ENCODE data around the gene TBC1D4.

DNA sequence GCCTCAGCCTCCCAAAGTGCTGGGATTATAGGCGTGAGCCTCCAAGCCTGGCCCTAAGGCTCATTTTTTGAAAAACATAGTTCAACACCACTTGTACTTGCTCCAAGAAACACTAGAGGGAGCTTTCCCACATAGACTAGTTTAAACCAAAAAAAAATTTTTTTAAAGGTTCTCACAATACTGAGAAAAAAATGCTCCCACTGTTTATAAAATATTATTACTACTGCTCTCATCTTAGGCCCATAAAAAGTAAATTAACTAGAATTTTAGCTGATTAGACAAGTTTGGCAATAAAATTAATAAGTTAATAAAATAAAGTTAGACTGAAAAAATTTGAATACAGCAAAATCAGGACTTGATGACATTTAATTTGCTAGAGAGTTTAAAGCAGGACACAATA is 109.5 kb downstream of the TBC1D4 start:
- TF ChIP-seq EZH2 (IDR thresholded peaks at IDR 0.05; ENCODE audit: borderline replicate concordance, low read length): no peak
- TF ChIP-seq, protein P1, sequence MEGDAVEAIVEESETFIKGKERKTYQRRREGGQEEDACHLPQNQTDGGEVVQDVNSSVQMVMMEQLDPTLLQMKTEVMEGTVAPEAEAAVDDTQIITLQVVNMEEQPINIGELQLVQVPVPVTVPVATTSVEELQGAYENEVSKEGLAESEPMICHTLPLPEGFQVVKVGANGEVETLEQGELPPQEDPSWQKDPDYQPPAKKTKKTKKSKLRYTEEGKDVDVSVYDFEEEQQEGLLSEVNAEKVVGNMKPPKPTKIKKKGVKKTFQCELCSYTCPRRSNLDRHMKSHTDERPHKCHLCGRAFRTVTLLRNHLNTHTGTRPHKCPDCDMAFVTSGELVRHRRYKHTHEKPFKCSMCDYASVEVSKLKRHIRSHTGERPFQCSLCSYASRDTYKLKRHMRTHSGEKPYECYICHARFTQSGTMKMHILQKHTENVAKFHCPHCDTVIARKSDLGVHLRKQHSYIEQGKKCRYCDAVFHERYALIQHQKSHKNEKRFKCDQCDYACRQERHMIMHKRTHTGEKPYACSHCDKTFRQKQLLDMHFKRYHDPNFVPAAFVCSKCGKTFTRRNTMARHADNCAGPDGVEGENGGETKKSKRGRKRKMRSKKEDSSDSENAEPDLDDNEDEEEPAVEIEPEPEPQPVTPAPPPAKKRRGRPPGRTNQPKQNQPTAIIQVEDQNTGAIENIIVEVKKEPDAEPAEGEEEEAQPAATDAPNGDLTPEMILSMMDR (conservative IDR thresholded peaks at IDR 0.05 in 1 of 2, IDR thresholded peaks at IDR 0.05 in 1 of 2; ENCODE audit: extremely low read depth in 1 of 2, insufficient read depth in 1 of 2, low read depth in 1 of 2, low read length in 2 of 2): peak; percentile 63 to 74
